NB4 (cell line): ENCODE data around the gene SAAL1.

Experiments
- CTCF ChIP-seq: IDR thresholded peaks from one replicate; pipeline ENCODE4 v1.5.1; 2012; ENCODE audit warnings: low read depth, low read length
- MAX ChIP-seq: IDR thresholded peaks from 2 replicates; pipeline ENCODE4 v1.6.1; 2011; ENCODE audit warnings: low read depth, low read length
- MYC ChIP-seq: IDR thresholded peaks from 2 replicates; pipeline ENCODE4 v1.6.1; 2011; ENCODE audit warnings: low read depth, low read length
- POLR2A ChIP-seq: IDR thresholded peaks from 2 replicates; pipeline ENCODE4 v1.6.1; 2011; ENCODE audit warnings: mild to moderate bottlenecking; ENCODE audit not compliant: insufficient read length; ENCODE audit errors: extremely low read depth

- no peak for TF ChIP-seq POLR2A
- no peak for TF ChIP-seq CTCF
- TF ChIP-seq MYC: no peak
- no peak for TF ChIP-seq MAX
Observed at GRCh38 chr11:18111005-18111404, 5.1 kb upstream of the SAAL1 start.
